Measurements from ENCODE around the gene PRND. TPM values are rescaled to one million over a fixed set of nuclear protein-coding genes. Genes with fewer than 3 reads are reported as not detected.
A peak's percentile ranks its signal among the peaks of the same experiment; 100 is the strongest.

Gene PRND
- total and polyA plus RNA-seq, 11 donors, result 0.06 to 0.45 (median 0.25) TPM; not detected in 7

DNA sequence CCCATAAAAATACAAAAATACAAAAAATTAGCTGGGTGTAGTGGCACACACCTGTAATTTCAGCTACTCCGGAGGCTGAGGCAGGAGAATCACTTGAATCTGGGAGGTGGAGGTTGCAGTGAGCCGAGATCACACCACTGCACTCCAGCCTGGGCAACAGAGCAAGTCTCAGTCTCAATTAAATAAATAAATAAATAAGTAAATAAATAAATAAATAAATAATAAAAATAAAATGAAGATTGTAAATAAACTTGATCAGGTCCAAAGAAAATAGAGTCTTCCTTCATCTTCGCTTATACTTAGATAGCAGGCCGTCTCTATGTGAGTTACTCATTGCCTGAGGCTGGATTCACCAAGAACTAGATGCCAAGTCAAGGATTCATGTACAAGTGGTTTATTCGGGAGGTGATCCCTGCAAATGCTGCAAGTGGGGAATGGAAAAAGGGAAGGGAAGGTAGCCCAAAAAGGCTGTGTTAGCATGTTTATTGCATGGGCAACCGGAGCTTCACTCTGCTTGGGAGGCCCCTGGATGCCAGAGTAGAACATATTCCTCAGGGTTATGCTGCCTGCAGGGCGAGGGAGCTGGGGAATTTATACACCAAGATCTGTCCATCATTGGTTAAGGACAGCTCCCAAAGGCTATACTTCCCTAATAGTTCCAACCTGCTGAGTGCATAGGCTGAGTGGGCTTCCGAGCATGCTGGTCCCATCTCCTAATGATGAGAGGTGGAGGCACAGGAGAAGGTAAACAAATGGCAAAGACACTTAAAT is 16.3 kb downstream of the PRND start:
- no peaks in the 10 kb centered on the region for H3K9me3 ChIP-seq
- TF ChIP-seq, protein P1, sequence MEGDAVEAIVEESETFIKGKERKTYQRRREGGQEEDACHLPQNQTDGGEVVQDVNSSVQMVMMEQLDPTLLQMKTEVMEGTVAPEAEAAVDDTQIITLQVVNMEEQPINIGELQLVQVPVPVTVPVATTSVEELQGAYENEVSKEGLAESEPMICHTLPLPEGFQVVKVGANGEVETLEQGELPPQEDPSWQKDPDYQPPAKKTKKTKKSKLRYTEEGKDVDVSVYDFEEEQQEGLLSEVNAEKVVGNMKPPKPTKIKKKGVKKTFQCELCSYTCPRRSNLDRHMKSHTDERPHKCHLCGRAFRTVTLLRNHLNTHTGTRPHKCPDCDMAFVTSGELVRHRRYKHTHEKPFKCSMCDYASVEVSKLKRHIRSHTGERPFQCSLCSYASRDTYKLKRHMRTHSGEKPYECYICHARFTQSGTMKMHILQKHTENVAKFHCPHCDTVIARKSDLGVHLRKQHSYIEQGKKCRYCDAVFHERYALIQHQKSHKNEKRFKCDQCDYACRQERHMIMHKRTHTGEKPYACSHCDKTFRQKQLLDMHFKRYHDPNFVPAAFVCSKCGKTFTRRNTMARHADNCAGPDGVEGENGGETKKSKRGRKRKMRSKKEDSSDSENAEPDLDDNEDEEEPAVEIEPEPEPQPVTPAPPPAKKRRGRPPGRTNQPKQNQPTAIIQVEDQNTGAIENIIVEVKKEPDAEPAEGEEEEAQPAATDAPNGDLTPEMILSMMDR (IDR thresholded peaks at IDR 0.05), result no peak
- no peak for TF ChIP-seq POLR2A (IDR thresholded peaks at IDR 0.05)
- ATAC-seq, result no peak
- no peaks in the 10 kb centered on the region for H3K27me3 ChIP-seq
- H3K4me1 ChIP-seq, result peaks cover 0 to 8% (median 0%) of the 10 kb centered on the region in 12 donors
- WGBS, 4 donors, result 95 to 96% (median 96%) methylated on average over 8 of the region's 8 CpGs
- no peak overlapping the region for H3K4me3 ChIP-seq
- DNase-seq, result no peak
- intact Hi-C loops (cut with DNase I), result no loop called here
- no peak overlapping the region for H3K27ac ChIP-seq
- H3K36me3 ChIP-seq, result no peaks in the 10 kb centered on the region

DNA sequence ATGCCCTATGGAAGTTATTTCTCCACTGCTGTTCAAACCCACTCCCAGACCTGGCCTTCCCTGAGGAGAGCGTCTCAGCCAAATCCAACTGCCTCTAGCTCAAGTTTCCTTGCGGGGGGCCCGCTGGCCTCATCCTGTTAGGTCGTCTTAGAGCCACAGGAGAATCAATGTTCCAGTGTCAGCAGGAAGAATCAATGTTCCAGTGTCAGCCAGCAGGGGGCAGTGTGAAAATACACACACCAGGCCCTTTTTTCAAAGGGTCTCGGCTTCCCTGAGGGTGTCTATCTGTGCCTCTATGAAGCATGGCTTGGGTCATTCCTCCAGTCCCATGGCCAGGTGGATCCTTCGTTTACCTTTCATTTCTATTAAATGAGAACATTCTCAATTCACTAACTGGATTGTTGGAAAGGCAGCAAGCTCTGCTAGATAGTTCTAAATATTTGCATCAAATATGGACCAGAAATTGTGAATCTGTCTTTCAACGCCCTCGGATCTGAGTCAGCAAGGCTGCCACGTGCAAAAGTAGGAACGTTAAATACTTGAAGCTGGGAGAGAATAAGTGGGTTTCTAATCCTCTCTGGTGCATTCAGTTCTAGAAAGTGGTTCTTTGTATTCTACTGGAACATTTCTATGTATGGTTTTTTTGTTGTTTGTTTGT is 19.2 kb downstream of the PRND start:
- no peaks in the 10 kb centered on the region for H3K9me3 ChIP-seq
- WGBS, 4 donors, result 35 to 39% (median 37%) methylated on average over 10 of the region's 10 CpGs
- H3K36me3 ChIP-seq, result no peaks in the 10 kb centered on the region
- TF ChIP-seq, protein P1 (IDR thresholded peaks at IDR 0.05), result peak; percentile 56 to 86 (median 74)
- TF ChIP-seq POLR2A (IDR thresholded peaks at IDR 0.05), result no peak
- H3K27ac ChIP-seq, result no peak overlapping the region
- DNase-seq (peak in 1 of 5 donors; percentile 38), ATAC-seq (peak in 1 of 4 donors; percentile 40)
- no peaks in the 10 kb centered on the region for H3K27me3 ChIP-seq
- intact Hi-C loops (cut with DNase I), result no loop called here
- peaks cover 0 to 8% (median 0%) of the 10 kb centered on the region in 12 donors for H3K4me1 ChIP-seq
- no peak overlapping the region for H3K4me3 ChIP-seq

DNA sequence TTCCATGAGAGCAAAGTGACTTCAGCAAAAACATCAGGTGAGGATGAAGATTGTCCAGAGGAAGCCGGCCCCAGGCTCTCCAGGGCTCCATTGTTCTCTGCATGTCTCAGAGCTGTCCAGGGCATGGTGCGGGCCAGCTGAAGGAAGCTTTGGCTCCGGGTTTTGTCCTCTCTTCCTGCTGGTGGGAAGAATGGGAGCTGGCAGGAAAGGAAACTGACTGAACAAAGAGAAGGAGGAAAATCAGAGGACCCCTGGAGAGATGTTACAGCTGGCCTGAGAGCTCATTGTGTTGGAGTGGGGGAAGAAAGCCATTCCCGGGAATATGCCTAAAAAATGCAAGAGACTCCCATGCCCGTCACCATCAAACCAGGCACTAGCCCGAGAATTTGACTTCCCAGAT is 27.1 kb downstream of the PRND start:
- intact Hi-C loops (cut with DNase I), result no loop called here
- Histone ChIP-seq H3K9me3 (peaks cover 0 to 4% (median 0%) of the 10 kb centered on the region in 12 donors), H3K27ac (no peak overlapping the region), H3K4me3 (no peak overlapping the region), H3K36me3 (no peaks in the 10 kb centered on the region), H3K4me1 (no peaks in the 10 kb centered on the region), H3K27me3 (no peaks in the 10 kb centered on the region)
- no peak for TF ChIP-seq POLR2A (IDR thresholded peaks at IDR 0.05)
- TF ChIP-seq, protein P1 (IDR thresholded peaks at IDR 0.05), result no peak
- WGBS, 4 donors, result 31 to 52% (median 43%) methylated on average over 6 of the region's 6 CpGs
- DNase-seq (no peak), ATAC-seq (peak in 1 of 4 donors; percentile 41)

- Histone ChIP-seq H3K4me3 (no peak overlapping the region), H3K9me3 (peaks cover 0 to 4% (median 0%) of the 10 kb centered on the region in 12 donors), H3K36me3 (no peaks in the 10 kb centered on the region), H3K27ac (no peak overlapping the region), H3K4me1 (no peaks in the 10 kb centered on the region), H3K27me3 (no peaks in the 10 kb centered on the region)
- no peak for TF ChIP-seq POLR2A (IDR thresholded peaks at IDR 0.05)
- TF ChIP-seq, protein P1 (IDR thresholded peaks at IDR 0.05), result no peak
- intact Hi-C loops (cut with DNase I), result no loop called here
- 76 to 83% (median 82%) methylated on average over 4 of the region's 4 CpGs for WGBS, 4 donors
- ATAC-seq (no peak), DNase-seq (no peak)
Measured at GRCh38 chr20:4749326-4749725, 27.6 kb downstream of the PRND start.
